Measurements from ENCODE around the gene PRSS1.

DNA sequence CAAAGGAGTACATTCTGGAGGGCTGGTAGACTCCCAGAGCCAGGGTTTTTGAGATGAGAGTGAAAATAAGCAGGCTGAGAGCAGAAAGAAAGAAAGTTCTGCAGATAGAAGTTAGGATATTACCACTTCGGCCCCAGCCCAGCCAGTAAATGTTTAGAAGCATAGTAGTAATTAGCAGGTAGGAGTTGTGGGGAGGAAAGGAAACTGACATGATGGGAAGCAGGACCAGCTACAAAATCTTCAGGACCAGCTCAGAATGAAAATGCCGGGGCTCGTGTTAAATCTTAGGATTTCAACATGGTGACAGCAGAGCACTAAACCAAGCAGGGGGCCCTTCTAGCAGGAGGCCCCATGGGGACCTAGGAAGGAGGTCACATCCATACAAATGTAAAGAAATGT is 50.2 kb downstream of the PRSS1 start:
- TF ChIP-seq EZH2 (IDR thresholded peaks at IDR 0.05; ENCODE audit: borderline replicate concordance, low read length) = no peak
- TF ChIP-seq, protein P1, sequence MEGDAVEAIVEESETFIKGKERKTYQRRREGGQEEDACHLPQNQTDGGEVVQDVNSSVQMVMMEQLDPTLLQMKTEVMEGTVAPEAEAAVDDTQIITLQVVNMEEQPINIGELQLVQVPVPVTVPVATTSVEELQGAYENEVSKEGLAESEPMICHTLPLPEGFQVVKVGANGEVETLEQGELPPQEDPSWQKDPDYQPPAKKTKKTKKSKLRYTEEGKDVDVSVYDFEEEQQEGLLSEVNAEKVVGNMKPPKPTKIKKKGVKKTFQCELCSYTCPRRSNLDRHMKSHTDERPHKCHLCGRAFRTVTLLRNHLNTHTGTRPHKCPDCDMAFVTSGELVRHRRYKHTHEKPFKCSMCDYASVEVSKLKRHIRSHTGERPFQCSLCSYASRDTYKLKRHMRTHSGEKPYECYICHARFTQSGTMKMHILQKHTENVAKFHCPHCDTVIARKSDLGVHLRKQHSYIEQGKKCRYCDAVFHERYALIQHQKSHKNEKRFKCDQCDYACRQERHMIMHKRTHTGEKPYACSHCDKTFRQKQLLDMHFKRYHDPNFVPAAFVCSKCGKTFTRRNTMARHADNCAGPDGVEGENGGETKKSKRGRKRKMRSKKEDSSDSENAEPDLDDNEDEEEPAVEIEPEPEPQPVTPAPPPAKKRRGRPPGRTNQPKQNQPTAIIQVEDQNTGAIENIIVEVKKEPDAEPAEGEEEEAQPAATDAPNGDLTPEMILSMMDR (conservative IDR thresholded peaks at IDR 0.05 in 1 of 2, IDR thresholded peaks at IDR 0.05 in 1 of 2; ENCODE audit: extremely low read depth in 1 of 2, insufficient read depth in 1 of 2, low read depth in 1 of 2, low read length in 2 of 2) = no peak

Measured in mammary epithelial cell (primary cell).